Chondrocyte (in vitro differentiated cells): Measurements from ENCODE around the gene NCAPG2. TPM values are rescaled to one million over a fixed set of nuclear protein-coding genes. Genes with fewer than 3 reads are reported as not detected.
"Not testable (repeated sequence)": the region's sequence is repeated elsewhere in the genome, so short reads cannot be mapped to it uniquely, and the experiment has no call there.

Experiments
- DNase-seq: peaks from one replicate; pipeline ENCODE4 v3.0.0; 2021; ENCODE audit warnings: mixed read lengths, low spot score
- H3K27ac Mint-ChIP-seq: one replicate; pipeline ENCODE4 v1.8.0; 2021; ENCODE audit warnings: mild to moderate bottlenecking, moderate library complexity, mixed read lengths; ENCODE audit not compliant: unreplicated experiment
- H3K27me3 Mint-ChIP-seq: 2 replicates; pipeline ENCODE4 v1.8.0; 2021; ENCODE audit warnings: low read depth, mixed read lengths
- H3K36me3 Mint-ChIP-seq: 2 replicates; pipeline ENCODE4 v1.8.0; 2021; ENCODE audit warnings: low read depth, mixed read lengths
- H3K4me1 Mint-ChIP-seq: 2 replicates; pipeline ENCODE4 v1.8.0; 2021; ENCODE audit warnings: low read depth, mild to moderate bottlenecking, mixed read lengths
- H3K4me3 Mint-ChIP-seq: one replicate; pipeline ENCODE4 v1.8.0; 2021; ENCODE audit warnings: mild to moderate bottlenecking, moderate library complexity, mixed read lengths; ENCODE audit not compliant: unreplicated experiment
- H3K9me3 Mint-ChIP-seq: 2 replicates; pipeline ENCODE4 v1.8.0; 2021; ENCODE audit warnings: low read depth, mixed read lengths
- total RNA-seq: library from RNA; stranded (reverse); gene quantifications from 3 replicates; pipeline ENCODE4 v1.2.1, GENCODE V29; 2021
- TF ChIP-seq, protein P1 (sequence below): fragments of 200-600 bp; sonication (generic); IDR thresholded peaks from 2 replicates; pipeline ENCODE4 v1.5.0; 2021; ENCODE audit warnings: antibody characterized with exemption, mild to moderate bottlenecking, moderate library complexity

The NCAPG2 gene
- total RNA-seq, 1 donor from 2014 or later: 13.0 TPM

DNA sequence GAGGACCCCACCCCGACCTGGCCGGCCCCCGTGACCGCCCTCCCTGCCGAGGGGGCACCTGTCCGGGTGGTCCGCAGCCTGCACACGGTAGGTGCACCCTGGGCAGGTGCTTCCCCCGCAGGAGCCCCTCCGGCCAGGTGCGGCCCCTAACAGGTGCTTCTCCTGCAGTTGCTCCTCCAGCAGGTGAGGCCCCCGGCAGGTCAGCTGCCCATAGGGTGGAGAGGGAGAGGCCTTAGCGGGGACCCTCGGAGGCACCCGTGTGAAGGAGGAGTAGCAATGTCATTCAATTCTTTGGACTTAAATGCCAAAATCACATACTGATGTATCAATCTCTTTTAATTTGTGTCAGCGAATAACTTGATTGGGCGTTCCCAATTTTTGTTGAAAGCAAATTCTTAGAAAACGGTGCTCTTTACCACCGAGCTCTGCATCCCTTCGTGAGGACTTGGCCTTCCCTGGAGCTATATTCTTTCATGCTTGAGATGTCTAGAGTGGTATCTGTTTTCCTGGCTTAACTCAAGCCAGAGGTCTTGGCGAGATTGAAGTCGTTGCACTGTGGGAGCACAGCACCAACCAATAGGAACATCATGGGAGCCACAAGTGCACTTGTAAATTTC, 738 bp upstream of the NCAPG2 start:
- peak overlapping the region; percentile 78 for H3K4me3 Mint-ChIP-seq
- no peaks in the 10 kb centered on the region for H3K9me3 Mint-ChIP-seq
- no peak for DNase-seq
- no peaks in the 10 kb centered on the region for H3K27me3 Mint-ChIP-seq
- H3K4me1 Mint-ChIP-seq: peaks cover 22% of the 10 kb centered on the region
- H3K36me3 Mint-ChIP-seq: no peaks in the 10 kb centered on the region
- TF ChIP-seq, protein P1, sequence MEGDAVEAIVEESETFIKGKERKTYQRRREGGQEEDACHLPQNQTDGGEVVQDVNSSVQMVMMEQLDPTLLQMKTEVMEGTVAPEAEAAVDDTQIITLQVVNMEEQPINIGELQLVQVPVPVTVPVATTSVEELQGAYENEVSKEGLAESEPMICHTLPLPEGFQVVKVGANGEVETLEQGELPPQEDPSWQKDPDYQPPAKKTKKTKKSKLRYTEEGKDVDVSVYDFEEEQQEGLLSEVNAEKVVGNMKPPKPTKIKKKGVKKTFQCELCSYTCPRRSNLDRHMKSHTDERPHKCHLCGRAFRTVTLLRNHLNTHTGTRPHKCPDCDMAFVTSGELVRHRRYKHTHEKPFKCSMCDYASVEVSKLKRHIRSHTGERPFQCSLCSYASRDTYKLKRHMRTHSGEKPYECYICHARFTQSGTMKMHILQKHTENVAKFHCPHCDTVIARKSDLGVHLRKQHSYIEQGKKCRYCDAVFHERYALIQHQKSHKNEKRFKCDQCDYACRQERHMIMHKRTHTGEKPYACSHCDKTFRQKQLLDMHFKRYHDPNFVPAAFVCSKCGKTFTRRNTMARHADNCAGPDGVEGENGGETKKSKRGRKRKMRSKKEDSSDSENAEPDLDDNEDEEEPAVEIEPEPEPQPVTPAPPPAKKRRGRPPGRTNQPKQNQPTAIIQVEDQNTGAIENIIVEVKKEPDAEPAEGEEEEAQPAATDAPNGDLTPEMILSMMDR: peak; percentile 20
- peak overlapping the region; percentile 46 for H3K27ac Mint-ChIP-seq

DNA sequence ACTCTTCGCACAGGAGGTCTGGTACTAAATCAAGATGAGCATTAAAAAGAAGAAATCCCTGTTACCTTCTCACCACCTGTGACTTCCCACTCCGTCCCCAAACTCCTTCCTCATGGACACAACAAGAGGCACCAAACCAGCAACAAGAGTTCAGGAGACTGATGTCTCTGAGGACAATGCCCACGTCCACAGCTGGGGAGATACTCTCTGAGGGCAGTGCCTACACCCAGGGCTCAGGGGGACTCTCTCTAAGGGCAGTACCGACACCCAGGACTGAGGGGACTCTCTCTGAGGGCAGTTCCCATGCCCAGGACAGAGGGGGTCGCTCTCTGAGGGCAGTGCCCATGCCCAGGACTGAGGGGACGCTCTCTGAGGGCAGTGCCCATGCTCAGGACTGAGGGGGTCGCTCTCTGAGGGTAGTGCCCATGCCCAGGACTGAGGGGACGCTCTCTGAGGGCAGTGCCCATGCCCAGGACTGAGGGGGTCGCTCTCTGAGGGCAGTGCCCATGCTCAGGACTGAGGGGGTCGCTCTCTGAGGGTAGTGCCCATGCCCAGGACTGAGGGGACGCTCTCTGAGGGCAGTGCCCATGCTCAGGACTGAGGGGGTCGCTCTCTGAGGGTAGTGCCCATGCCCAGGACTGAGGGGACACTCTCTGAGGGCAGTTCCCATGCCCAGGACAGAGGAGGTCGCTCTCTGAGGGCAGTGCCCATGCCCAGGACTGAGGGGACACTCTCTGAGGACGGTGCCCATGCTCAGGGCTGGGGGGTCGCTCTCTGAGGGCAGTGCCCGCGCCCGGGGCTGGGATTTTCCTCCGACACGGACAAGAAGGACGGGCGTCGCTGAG, 703 bp downstream of the NCAPG2 start:
- not testable (repeated sequence) for H3K27me3 Mint-ChIP-seq, H3K9me3 Mint-ChIP-seq, H3K36me3 Mint-ChIP-seq, DNase-seq
- Mint-ChIP-seq H3K27ac (peak overlapping the region; percentile 77), H3K4me3 (peak overlapping the region; percentile 78), H3K4me1 (peaks cover 20% of the 10 kb centered on the region)

DNA sequence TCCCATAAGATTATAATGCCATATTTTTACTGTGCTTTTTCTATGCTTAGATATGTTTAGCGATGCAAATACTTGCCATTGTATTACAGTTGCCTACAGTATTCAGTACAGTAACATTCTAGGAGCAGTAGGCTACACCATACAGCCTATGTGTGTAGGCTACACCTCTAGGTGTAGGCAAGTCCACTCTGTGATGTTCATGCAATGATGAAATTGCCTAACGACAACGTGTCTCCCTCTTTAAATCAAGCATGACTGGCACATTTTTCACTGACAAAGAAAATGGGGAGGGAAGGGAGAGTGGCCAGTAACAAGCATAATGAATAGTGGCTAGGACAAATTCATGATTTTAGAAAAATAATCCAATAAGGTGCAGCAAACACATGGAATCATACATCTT, 1.7 kb downstream of the NCAPG2 start:
- Mint-ChIP-seq H3K27me3 (no peaks in the 10 kb centered on the region), H3K36me3 (no peaks in the 10 kb centered on the region), H3K4me1 (peaks cover 20% of the 10 kb centered on the region), H3K9me3 (no peaks in the 10 kb centered on the region), H3K27ac (no peak overlapping the region), H3K4me3 (peak overlapping the region; percentile 50)
- no peak for DNase-seq
- TF ChIP-seq, protein P1: no peak

DNA sequence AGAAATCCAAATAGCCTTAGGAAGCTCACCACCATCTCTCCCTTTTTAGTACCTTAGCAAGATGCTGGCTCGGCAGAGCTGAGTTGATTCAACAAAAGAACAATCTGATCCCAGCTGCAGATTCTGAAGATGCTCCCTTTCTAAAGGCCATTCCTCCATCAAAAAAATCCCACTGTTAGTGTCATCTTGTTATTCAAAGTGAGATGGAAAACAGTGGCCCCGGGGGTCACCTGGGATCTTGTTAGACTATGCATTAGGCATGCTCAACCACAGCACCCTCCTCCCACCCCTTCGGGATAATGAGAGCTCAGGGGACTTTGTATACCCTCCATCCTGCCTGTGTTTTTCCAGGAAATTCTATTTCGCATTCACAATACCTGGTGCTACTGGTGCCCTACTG, 2.4 kb downstream of the NCAPG2 start:
- TF ChIP-seq, protein P1: no peak
- Mint-ChIP-seq H3K27ac (no peak overlapping the region), H3K4me3 (no peak overlapping the region), H3K27me3 (no peaks in the 10 kb centered on the region), H3K9me3 (no peaks in the 10 kb centered on the region), H3K36me3 (no peaks in the 10 kb centered on the region), H3K4me1 (peaks cover 20% of the 10 kb centered on the region)
- no peak for DNase-seq

DNA sequence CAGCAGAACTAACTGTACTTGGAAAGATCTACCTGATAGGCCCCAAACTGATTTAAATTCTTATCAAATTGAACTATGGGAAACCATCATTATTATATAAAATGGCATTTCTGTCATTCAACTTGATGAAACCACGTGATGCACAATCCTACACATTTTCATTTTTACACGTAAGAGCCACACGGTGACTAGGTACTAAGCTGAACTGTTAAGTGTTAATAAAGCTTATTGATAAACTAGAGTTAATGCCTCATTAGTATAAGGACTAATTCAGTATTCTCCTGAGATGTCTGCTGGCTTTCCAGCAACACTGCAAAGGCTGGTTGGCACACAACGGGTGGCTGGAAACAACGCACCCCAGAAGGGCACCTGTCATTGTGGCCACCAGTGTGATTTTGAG, 4.6 kb downstream of the NCAPG2 start:
- Mint-ChIP-seq H3K27ac (no peak overlapping the region), H3K9me3 (no peaks in the 10 kb centered on the region), H3K4me1 (peaks cover 20% of the 10 kb centered on the region), H3K27me3 (no peaks in the 10 kb centered on the region), H3K36me3 (no peaks in the 10 kb centered on the region), H3K4me3 (no peak overlapping the region)
- TF ChIP-seq, protein P1: no peak
- DNase-seq: no peak
